Superior temporal gyrus (tissue), 1 donor: Measurements from ENCODE around the gene TRAPPC4.
A peak's percentile ranks its signal among the peaks of the same experiment; 100 is the strongest.
"Not testable (repeated sequence)": the region's sequence is repeated elsewhere in the genome, so short reads cannot be mapped to it uniquely, and the experiment has no call there.

Source experiments
- DNase-seq: peaks from one replicate; pipeline ENCODE4 v3.0.0-alpha.2; 2016; ENCODE audit errors: extremely low spot score

TRAPPC4 gene

DNA sequence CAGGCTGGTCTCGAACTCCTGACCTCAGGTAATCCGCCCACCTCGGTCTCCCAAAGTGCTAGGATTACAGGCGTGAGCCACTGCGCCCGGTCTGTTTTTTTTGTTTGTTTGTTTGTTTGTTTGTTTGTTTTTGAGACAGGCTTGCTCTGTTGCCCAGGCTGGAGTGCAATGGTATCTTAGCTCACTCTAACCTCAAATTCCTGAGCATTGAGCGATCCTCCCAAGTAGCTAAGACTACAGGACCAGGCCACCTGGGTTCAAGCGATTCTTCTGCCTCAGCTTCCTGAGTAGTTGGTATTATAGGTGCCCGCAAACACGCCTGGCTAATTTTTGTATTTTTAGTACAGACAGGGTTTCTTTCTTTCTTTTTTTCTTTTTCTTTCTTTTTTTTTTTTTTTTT, 14.9 kb downstream of the TRAPPC4 start:
- not testable (repeated sequence) for DNase-seq

DNA sequence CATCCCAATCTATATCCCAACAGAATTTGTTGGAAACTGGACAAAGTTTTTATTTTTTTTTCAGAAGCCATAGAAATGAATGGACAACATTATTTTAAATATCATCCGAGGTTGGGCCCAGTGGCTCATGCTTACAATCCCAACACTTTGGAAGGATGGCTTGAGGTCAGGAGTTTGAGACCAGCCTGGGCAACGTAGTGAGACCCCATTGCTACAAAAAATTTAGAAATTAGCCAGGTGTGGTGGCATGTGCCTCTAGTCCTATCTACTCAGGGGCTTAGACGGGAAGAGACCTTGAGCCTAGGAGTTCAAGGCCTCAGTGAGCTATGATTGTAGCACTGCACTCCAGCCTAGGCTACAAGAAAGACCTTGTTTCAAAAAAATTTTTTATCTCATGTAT, 16.2 kb downstream of the TRAPPC4 start:
- DNase-seq, result no peak

DNA sequence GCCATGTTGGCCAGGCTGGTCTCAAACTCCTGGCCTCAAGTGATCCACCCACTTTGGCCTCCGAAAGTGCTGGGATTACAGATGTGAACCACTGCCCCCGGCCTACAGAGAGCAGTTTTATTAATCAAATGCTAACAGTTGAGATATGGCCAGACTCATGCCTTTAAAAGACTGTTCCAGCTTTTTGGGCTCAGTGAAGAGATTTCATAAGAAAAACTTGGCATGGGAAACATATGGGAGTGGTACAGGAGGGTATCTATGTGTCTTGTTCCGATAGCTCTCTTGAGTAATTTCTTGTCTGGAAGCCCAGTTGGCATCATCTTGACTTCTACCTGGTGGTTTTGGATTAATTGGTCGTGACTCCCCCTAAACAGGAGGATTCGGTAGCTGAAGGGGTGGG, 20.3 kb downstream of the TRAPPC4 start:
- no peak for DNase-seq

GRCh38 chr11:119039471-119039870, 20.9 kb downstream of the TRAPPC4 start:
- not testable (repeated sequence) for DNase-seq

DNA sequence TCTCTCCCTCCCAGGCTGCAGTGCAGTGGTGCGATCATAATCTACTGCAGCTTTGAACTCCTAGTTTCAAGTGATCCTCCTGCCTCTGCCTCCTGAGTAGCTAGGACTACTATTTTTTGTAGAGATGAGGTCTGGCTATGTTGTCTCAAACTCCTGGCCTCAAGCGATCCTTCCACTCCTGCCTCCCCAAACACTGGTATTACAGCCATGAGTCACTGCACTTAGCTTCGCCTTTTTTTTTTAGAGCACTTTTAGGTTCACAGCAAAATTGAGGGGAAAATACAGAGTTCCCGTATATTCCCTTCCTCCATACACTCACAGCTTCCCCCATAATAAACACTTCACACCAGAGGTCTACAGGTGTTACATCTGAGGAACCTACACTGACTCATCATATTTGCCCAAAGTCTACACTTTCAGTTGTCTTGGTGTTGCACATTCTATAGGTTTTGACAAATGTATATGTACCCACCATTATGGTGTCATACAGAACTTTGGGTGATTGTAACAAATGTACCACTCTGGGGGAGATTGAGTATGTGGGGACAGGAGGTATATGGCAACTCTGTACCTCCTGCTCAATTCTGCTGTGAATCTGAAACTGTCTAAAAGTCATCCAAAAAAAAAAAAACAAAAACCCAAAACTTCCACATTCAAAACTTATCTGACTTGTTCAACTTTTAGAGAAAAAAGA, 23.4 kb downstream of the TRAPPC4 start:
- no peak for DNase-seq

DNA sequence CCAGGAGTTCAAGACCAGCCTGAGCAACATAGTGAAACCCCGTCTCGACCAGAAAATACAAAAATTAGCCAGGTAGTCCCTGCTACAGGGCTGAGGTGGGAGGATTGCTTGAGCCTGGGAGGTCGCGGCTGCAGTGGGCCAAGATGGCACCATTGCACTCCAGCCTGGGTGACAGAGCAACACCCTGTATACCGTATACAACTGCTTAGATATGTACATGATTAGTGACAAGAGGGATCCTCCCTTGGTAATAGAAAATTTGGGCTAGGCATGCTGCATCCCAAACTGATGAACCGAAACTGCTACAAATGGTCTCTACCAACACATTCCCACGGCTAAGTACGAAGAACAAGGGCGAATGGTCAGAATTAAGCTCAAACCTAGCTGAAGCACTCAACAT, 24.4 kb downstream of the TRAPPC4 start:
- DNase-seq, result no peak

GRCh38 chr11:119044708-119045107, 26.1 kb downstream of the TRAPPC4 start:
- DNase-seq, result no peak

DNA sequence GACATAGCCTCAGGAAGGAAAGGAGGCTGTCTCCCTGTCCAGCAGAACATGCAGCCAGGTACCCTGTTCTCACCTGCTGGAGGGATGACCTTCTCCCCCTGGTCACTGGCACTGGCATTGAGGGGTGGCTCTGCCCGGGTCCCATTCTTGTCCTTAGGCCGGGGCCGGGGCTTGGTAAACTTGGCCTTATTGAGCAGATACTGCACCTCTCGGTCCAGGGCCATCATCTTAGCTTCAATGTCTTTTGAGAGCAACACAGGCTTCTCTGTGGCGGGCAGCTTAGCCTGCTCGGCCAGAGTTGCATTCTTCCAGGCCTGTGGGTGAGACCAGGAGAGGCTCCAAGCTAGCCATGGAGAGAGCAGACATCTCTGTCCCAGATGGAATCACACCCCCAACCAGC, 27.9 kb downstream of the TRAPPC4 start:
- no peak for DNase-seq

DNA sequence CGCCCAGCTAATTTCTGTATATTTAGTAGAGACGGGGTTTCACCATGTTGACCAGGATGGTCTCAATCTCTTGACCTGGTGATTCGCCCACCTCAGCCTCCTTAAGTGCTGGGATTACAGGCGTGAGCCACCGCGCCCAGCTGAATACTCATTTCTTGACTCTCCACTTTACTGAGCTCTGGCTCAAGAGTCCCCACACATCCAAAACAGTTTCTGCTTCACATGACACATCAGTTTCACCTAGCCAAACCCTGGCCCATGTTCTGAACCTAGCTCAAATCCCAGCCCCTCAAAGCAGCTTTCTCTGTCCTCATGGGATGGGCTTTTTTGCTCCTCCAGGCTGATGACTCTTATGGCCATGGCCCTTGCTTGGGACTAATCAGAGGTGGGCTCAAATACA, 28.6 kb downstream of the TRAPPC4 start:
- DNase-seq, result no peak

DNA sequence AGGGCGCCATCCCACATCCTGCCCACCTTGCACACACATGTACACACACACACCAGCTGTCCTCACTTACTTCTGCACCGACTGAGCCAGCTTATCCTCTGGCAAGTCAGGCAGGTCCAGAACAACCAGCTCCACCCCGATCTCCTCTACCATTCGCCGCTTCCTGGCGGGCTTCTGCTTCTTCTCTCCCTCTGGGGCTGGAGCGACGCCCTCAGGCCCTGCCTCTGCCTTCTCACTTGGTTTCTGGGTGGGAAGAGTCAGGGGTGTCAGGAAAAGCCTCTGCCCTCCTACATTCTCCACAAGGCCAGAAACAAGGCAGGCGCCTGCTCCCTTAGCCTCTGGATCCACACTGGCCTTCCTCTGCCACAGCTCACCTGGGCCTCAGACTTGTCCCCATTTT, 30.1 kb downstream of the TRAPPC4 start:
- no peak for DNase-seq

DNA sequence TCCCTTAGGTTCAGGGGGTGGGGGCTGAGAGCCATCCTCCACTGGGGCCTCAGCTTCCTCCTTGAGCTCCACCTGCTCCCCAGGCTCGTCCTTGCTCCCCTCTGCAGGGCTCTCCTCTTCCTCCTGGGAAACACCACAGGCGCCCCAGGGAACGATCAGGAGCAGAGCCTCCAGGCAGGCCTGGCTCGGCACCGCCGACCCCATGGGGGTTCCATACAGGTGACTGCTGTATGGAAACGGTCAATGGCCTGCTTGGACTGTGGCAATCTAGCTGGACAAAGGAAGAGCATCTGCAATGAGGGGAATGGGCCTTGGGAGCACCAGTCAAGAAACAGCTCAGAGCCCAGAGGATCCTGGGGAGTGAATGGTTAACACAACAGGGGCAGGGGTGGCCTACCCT, 30.5 kb downstream of the TRAPPC4 start:
- DNase-seq, result no peak

GRCh38 chr11:119051440-119052162, 33.0 kb downstream of the TRAPPC4 start:
- no peak for DNase-seq

GRCh38 chr11:119052163-119052814, 33.7 kb downstream of the TRAPPC4 start:
- no peak for DNase-seq

DNA sequence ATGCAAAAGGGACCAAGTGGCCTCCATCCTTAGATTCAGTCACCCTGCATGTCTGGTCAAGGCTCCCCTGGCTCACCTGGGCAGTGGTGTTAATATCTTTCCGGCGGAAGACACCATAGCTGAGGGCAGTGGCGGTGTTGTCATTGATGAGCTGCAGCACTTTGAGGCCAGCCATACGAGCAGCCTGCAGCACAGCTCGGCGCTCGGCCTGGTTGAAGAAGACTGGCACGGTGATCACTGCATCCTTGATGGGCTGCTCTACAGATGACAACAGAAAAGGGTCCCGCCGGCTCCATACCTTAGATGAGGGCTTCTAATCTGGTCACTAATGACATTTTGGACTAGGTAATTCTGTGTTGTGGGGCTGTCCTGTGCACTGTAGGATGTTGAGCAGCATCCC, 35.9 kb downstream of the TRAPPC4 start:
- DNase-seq, result no peak

DNA sequence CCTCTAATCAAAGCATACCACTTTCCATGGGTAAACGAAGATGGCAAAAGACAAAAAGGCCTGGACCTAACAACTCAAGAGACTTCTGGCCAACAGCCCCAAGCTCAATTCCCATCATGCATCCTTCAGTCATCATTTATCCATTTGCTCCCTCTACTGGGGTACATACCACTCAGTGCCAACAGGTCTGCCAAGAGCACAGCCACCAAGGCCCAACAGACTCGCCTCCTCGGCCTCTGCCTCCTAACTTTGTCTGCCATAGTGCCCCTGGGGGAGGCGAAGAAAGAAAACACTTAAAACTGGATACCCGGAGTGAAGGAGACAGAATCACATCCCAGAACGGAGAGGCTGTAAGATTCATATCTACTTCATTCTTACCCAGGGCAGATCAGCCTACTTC, 37.3 kb downstream of the TRAPPC4 start:
- DNase-seq, result no peak

DNA sequence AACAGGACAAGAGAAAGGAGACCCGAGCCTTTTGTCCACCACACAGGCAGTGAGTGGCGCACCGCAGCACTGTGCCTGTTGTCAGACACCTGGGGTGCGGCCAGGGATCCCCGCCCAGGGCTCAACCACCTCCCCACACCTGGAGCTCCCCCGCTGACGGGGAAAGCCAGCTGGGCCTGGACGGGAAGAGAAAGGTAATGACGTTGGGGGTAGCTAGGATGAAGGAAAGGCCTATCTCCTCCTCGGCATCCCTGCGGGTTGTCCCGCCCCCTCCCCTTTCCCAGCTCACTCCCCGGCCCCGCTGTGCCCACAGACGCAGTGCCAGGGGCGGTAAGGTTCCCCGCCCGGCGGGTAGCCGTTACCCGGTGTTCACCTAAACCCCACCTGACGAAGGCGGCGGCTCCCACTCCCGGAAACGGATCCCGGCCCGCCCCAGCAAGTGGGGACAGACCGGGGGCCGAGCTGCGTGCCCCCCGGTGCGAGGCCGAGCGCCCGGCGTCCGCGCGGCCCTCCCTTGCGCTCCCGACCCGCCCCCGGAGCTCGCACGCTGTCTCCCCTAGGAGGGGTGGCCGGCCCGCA, 37.9 kb downstream of the TRAPPC4 start:
- DNase-seq, result no peak

GRCh38 chr11:119057000-119057769, 38.6 kb downstream of the TRAPPC4 start, which contains the start of gene HYOU1:
Gene HYOU1 (minus strand): TSS chr11:119057205. CDS start chr11:119056160, 1,045 bp downstream.
- peak; percentile 94 for DNase-seq

GRCh38 chr11:119059128-119059527, 40.6 kb downstream of the TRAPPC4 start:
- not testable (repeated sequence) for DNase-seq

DNA sequence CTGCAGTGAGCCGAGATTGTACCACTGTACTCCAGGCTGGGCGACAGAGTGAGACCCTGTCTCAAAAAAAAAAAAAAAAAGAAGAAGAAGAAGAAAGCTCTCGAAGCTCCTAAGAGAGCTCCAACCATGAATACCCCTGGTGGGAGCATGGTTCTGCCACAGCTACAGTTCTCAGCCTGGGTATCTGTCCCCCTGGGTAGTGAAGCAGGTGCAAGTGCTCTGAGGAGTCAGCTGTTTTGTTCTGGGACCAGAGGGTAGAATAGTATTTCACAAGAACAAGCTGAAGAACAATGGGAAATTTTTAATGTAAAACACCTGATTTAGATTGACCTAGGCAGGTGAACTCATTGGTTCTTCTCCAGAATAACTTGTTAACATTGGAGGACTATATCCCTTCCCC, 42.7 kb downstream of the TRAPPC4 start:
- DNase-seq, result no peak

DNA sequence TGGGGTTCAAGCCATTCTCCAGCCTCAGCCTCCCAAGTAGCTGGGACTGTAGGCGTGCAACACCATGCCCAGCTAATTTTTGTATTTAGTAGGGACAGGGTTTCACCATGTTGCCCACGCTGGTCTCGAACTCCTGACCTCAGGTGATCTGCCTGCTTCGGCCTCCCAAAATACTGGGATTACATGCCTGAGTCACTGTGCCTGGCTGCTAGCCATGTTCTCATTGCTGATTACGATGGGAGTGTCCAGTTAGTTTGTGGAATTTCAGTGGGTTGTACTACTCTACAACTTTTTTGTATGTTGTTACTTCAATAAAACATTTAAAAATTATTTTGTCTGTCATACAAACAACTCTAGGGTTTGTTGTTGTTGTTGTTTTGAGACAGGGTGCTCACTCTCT, 44.2 kb downstream of the TRAPPC4 start:
- DNase-seq, result no peak

GRCh38 chr11:119065369-119065768, 46.8 kb downstream of the TRAPPC4 start:
- DNase-seq, result no peak
